Measurements from ENCODE around the gene FRMD5.
"Not testable (repeated sequence)": the region's sequence is repeated elsewhere in the genome, so short reads cannot be mapped to it uniquely, and the experiment has no call there.

FRMD5 gene

DNA sequence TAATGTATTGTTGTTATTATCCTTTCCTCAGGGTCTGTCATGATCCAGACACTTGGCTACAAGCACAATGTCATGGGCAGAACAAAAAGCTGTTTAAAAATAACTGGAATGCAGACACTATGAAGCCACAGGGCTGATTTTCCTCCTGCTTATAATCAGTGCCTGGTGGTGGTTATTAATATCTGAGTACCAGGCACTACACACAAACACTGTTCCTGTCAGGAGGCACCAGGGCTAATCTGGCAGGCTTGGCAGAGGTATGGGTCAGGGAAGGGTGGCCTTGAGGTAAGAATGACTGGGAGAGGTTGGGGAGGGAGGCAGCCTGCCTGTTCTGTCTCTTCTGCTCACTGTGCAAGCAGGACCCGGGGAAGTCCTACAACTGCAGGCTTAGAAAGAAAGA is 301.1 kb downstream of the FRMD5 start:
- no peak for DNase-seq (ENCODE audit: low read depth in 2 of 2)

GRCh38 chr15:43889042-43889441 is 306.0 kb downstream of the FRMD5 start:
- no peak for DNase-seq (ENCODE audit: low read depth in 2 of 2)

- no peak for DNase-seq (ENCODE audit: low read depth in 2 of 2)
Observed at GRCh38 chr15:43887901-43888300, 307.2 kb downstream of the FRMD5 start.

- no peak for DNase-seq (ENCODE audit: low read depth in 2 of 2)
Observed at GRCh38 chr15:43886558-43886957, 308.5 kb downstream of the FRMD5 start.

- DNase-seq (ENCODE audit: low read depth in 2 of 2), result no peak
Observed at GRCh38 chr15:43883571-43883970, 311.5 kb downstream of the FRMD5 start.

- no peak for DNase-seq (ENCODE audit: low read depth in 2 of 2)
Observed at GRCh38 chr15:43881944-43882343, 313.1 kb downstream of the FRMD5 start.

DNA sequence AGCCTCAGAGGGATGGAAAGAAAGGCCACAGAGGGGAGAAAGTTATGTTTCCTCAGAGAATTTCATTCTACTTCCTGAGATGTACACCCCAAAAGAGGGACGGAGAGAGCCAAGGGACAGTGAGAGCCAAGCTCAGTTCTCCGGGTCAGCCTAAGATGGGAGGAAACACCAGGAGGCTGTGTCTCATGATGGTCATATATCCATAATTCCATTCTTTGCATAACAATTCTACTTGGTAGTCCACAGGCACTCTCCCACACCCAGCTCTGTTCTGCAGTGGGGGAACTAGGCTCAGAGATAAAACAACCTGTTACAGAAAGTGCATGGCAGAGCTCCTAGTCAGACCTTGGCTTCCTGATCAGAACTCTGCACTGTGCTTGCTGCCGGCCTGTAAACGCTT is 313.8 kb downstream of the FRMD5 start:
- DNase-seq (ENCODE audit: low read depth in 2 of 2), result no peak

GRCh38 chr15:43880406-43881194 is 314.5 kb downstream of the FRMD5 start:
- DNase-seq (ENCODE audit: low read depth in 2 of 2), result no peak

- no peak for DNase-seq (ENCODE audit: low read depth in 2 of 2)
Observed at GRCh38 chr15:43879386-43880355, 315.4 kb downstream of the FRMD5 start.

GRCh38 chr15:43878446-43878845 is 316.6 kb downstream of the FRMD5 start:
- DNase-seq (ENCODE audit: low read depth in 2 of 2), result no peak

DNA sequence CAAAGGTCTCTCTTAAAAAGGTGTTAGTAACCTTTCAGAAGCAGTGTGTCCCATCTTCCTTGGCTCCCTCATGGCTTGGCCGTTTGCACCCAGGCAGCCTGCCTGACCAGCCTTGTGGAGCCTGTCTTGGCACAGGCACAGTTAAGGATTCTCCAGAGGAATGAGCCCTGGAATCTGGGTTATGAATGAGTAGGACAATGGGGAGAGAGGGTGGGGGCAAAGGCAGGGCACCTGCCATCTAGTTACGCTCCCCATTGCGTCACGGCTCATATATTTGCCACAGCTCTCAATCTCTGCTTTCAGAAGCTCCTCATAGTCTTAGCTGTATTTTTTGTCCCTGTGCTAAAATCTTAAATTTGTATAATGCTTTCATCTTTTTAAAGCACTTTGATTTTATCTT is 317.7 kb downstream of the FRMD5 start:
- DNase-seq (ENCODE audit: low read depth in 2 of 2), result no peak

DNA sequence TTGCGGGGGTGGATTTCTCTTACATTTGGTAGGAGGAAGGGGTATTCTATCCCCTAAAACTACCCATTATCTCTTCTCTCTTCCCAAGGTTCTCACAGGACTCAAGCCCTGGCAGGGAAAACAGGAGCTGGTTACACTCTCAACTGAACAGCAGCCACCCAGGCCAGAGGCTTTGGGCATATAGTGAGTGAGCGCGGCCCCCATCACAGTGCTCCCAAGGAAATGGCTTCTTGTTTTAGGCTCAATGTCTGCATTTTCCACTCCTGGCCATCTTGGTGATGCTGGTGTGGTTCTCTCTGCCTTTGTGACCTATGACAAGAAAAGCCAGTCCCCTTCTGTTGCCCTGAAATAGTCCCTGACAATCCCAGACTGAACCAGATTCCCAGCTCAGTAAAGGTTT is 318.2 kb downstream of the FRMD5 start:
- no peak for DNase-seq (ENCODE audit: low read depth in 2 of 2)

- DNase-seq (ENCODE audit: low read depth in 2 of 2), result no peak
Observed at GRCh38 chr15:43873651-43874050, 321.4 kb downstream of the FRMD5 start.

DNA sequence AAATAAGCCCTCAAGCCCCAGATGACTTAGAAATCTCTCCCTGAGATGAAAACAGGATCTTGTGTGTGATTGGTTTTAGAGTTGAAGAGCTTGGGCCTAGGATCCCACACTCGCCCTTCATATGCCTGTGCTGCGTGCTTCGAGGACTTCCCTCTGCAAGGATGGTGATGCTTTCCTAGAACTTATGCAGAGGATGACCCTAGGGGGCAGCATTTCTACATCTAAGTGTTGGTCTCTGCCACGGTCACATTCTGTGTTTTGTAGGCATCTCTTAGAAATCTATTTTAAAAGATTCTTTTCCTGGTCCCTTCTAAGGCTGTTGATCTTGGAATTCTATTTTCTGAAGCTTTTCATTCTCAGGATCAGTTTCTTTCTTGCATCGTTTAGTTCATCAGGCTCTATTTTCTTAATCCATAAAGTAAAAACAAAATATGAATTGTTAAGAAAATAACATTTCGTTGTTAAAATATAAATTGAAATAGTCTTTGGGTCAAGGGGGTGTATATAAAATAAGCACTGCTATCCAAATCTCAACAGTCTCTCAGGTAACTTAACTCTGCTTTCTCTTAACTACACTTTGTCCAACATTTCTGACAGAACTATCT is 322.6 kb downstream of the FRMD5 start:
- no peak for DNase-seq (ENCODE audit: low read depth in 2 of 2)

GRCh38 chr15:43871835-43872234 is 323.2 kb downstream of the FRMD5 start:
- no peak for DNase-seq (ENCODE audit: low read depth in 2 of 2)

GRCh38 chr15:43868406-43868805 is 326.7 kb downstream of the FRMD5 start:
- no peak for DNase-seq (ENCODE audit: low read depth in 2 of 2)

DNA sequence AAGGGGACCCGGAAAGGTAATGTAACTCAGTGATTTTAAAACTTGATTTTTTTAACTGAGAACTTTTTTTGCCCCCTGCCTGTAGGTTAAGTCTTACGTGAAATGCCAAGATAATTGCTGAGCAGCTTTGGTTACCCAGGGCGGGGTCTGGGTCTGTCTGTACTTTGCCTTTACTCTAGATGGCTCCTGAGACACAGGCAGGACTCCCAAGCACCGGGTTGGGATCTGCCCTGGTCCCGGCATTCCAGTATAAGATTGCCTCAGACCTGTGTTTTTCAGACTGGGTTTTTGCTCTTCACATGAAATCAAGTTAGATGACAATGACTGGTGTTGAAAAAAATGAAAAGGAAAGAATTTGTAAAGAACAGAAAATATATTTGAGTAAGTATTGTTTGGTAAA is 328.0 kb downstream of the FRMD5 start:
- no peak for DNase-seq (ENCODE audit: low read depth in 2 of 2)

DNA sequence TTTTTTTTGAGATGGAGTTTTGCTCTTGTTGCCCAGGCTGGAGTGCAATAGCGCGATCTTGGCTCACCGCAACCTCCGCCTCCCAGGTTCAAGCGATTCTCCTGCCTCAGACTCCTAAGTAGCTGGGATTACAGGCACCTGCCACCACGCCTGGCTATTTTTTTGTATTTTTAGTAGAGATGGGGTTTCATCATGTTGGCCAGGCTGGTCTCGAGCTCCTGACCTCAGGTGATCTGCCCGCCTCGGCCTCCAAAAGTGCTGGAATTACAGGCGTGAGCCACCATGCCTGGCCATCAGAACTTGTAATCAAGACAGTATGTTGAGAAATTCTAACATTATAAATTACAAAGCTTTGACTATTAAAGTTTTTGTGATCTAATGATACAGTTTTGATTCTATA is 328.4 kb downstream of the FRMD5 start:
- not testable (repeated sequence) for DNase-seq (ENCODE audit: low read depth in 2 of 2)

GRCh38 chr15:43859546-43859945 is 335.5 kb downstream of the FRMD5 start:
- no peak for DNase-seq (ENCODE audit: low read depth in 2 of 2)

GRCh38 chr15:43854801-43855200 is 340.3 kb downstream of the FRMD5 start:
- DNase-seq (ENCODE audit: low read depth in 2 of 2), result no peak

DNA sequence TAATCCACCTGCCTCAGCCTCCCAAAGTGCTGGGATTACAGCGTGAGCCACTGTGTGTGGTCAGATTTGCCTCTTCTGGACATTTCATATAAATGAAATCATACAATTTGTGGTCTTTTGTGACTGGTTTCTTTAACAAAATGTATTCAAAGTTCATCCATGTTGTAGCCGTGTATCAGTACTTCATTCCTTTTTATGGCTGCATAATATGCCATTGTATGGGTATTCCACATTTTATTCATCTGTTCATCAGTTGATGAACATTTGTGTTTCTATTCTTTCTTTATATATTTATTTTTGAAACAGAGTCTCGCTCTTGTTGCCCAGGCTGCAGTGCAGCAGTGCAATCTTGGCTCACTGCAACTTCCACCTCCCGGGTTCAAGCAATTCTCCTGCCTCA is 342.5 kb downstream of the FRMD5 start:
- DNase-seq (ENCODE audit: low read depth in 2 of 2), result no peak

- DNase-seq (ENCODE audit: low read depth in 2 of 2), result no peak
Observed at GRCh38 chr15:43851251-43851650, 343.8 kb downstream of the FRMD5 start.
